GM18907 (cell line): ENCODE results near the gene GNA12.
"Not testable (repeated sequence)": the region's sequence is repeated elsewhere in the genome, so short reads cannot be mapped to it uniquely, and the experiment has no call there.

Experiments
- ATAC-seq: cut with Tn5 transposase; IDR thresholded peaks from one replicate; pipeline ENCODE4 v1.9.1; 2021; ENCODE audit warnings: mild to moderate bottlenecking, moderate library complexity; ENCODE audit not compliant: unreplicated experiment

The GNA12 gene

GRCh38 chr7:2681929-2682799 is 161.9 kb downstream of the GNA12 start:
- no peak for ATAC-seq

GRCh38 chr7:2680792-2681490 is 163.2 kb downstream of the GNA12 start:
- ATAC-seq, result no peak

- no peak for ATAC-seq
Measured at GRCh38 chr7:2680256-2680655, 163.9 kb downstream of the GNA12 start.

- not testable (repeated sequence) for ATAC-seq
Measured at GRCh38 chr7:2679135-2680127, 164.7 kb downstream of the GNA12 start.

DNA sequence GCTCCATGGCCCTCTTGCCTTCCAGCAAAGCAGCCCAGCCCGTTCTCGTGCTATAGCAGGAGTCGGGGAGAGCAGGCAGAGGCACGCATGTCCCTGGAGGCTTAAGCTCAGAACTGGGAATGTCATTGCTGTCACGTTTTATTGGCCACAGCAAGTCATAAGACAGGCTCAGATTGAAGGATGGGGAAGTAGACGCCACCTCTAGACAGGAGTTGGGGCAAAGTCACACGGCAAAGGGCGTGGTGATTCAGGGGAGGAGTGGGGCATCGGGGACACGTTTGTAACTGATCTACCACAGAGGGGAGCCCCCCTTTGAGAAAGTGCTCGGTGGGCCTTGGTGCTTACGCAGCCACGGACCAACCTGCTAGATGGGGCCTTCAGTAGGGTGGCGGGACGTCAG is 165.7 kb downstream of the GNA12 start:
- ATAC-seq, result not testable (repeated sequence)
